DND-41 (cell line): ENCODE data around the gene CYP4V2.

Experiments
- ATAC-seq: fragments of 200-7000 bp; cut with Tn5 transposase; 3 replicates; pipeline ENCODE4 v1.9.1; 2021; ENCODE audit warnings: low read depth; ENCODE audit not compliant: insufficient read depth
- DNase-seq: peaks from one replicate; pipeline ENCODE4 v3.0.0-alpha.2; 2020
- H2AFZ ChIP-seq: 2 replicates; pipeline ENCODE4 v1.6.0; 2012; ENCODE audit warnings: low read depth, low read length
- H3K27ac ChIP-seq: 2 replicates; pipeline ENCODE4 v1.5.1; 2012; ENCODE audit warnings: low read length, inconsistent platforms
- H3K27me3 ChIP-seq: fragments of 200-600 bp; sonication (generic); 2 replicates; pipeline ENCODE4 v1.6.0; 2012; ENCODE audit warnings: low read length, mild to moderate bottlenecking, inconsistent platforms; ENCODE audit not compliant: insufficient read depth, poor library complexity
- H3K36me3 ChIP-seq: 2 replicates; pipeline ENCODE4 v1.5.1; 2012; ENCODE audit warnings: low read length, inconsistent platforms; ENCODE audit not compliant: insufficient read depth
- H3K4me1 ChIP-seq: 2 replicates; pipeline ENCODE4 v1.5.1; 2012; ENCODE audit warnings: mild to moderate bottlenecking, low read length; ENCODE audit not compliant: insufficient read depth
- H3K4me2 ChIP-seq: 2 replicates; pipeline ENCODE4 v1.6.0; 2012; ENCODE audit warnings: mild to moderate bottlenecking, moderate library complexity, low read length, inconsistent platforms; ENCODE audit not compliant: insufficient read depth
- H3K4me3 ChIP-seq, 2 experiments: fragments of 200-600 bp in 1 of 2; shearing (Covaris generic) in 1 of 2; 2 replicates each; pipeline ENCODE4 v1.5.1; 2012 to 2016; ENCODE audit warnings: inconsistent platforms in 2 of 2, low read length in 2 of 2, mild to moderate bottlenecking in 2 of 2, low read depth in 1 of 2, moderate library complexity in 1 of 2
- H3K79me2 ChIP-seq: 2 replicates; pipeline ENCODE4 v1.6.0; 2012; ENCODE audit warnings: low read length, inconsistent platforms; ENCODE audit not compliant: insufficient read depth
- H3K9ac ChIP-seq: 2 replicates; pipeline ENCODE4 v1.6.0; 2012; ENCODE audit warnings: low read depth, mild to moderate bottlenecking, inconsistent platforms, low read length, moderate library complexity
- H3K9me3 ChIP-seq: 2 replicates; pipeline ENCODE4 v1.5.1; 2012; ENCODE audit warnings: low read length, moderate library complexity, mild to moderate bottlenecking, inconsistent platforms; ENCODE audit not compliant: insufficient read depth, severe bottlenecking
- H4K20me1 ChIP-seq: 2 replicates; pipeline ENCODE4 v1.6.0; 2012; ENCODE audit warnings: low read length; ENCODE audit not compliant: insufficient read depth
- CTCF ChIP-seq: IDR thresholded peaks from 2 replicates; pipeline ENCODE4 v1.5.1; 2012; ENCODE audit warnings: borderline replicate concordance, low read length, moderate library complexity, mild to moderate bottlenecking; ENCODE audit not compliant: poor library complexity, severe bottlenecking; ENCODE audit errors: extremely low read depth
- EZH2 ChIP-seq: IDR thresholded peaks from 3 replicates; pipeline ENCODE4 v1.6.1; 2012; ENCODE audit warnings: borderline replicate concordance, low read depth, mild to moderate bottlenecking, moderate library complexity, low read length, inconsistent platforms; ENCODE audit not compliant: severe bottlenecking

CYP4V2 gene

GRCh38 chr4:186170966-186171365, 20.4 kb upstream of the CYP4V2 start:
- H3K9me3 ChIP-seq = no peaks in the 10 kb centered on the region
- H3K36me3 ChIP-seq = no peaks in the 10 kb centered on the region
- no peak for ATAC-seq
- no peaks in the 10 kb centered on the region for H3K79me2 ChIP-seq
- H3K4me1 ChIP-seq = no peaks in the 10 kb centered on the region
- H3K4me2 ChIP-seq = no peak overlapping the region
- DNase-seq = no peak
- H3K27ac ChIP-seq = no peak overlapping the region
- no peak overlapping the region for H3K4me3 ChIP-seq
- no peaks in the 10 kb centered on the region for H3K27me3 ChIP-seq
- no peak overlapping the region for H3K9ac ChIP-seq
- TF ChIP-seq CTCF = no peak
- no peak for TF ChIP-seq EZH2
- no peaks in the 10 kb centered on the region for H4K20me1 ChIP-seq
- no peak overlapping the region for H2AFZ ChIP-seq

GRCh38 chr4:186172546-186172945, 18.8 kb upstream of the CYP4V2 start:
- Histone ChIP-seq H3K4me1 (no peaks in the 10 kb centered on the region), H3K4me3 (no peak overlapping the region), H3K36me3 (no peaks in the 10 kb centered on the region), H3K4me2 (no peak overlapping the region), H3K27ac (no peak overlapping the region), H2AFZ (no peak overlapping the region), H3K79me2 (no peaks in the 10 kb centered on the region), H3K9ac (no peak overlapping the region), H3K9me3 (no peaks in the 10 kb centered on the region), H3K27me3 (no peaks in the 10 kb centered on the region), H4K20me1 (no peaks in the 10 kb centered on the region)
- DNase-seq (no peak), ATAC-seq (no peak)
- TF ChIP-seq CTCF (no peak), EZH2 (no peak)

DNA sequence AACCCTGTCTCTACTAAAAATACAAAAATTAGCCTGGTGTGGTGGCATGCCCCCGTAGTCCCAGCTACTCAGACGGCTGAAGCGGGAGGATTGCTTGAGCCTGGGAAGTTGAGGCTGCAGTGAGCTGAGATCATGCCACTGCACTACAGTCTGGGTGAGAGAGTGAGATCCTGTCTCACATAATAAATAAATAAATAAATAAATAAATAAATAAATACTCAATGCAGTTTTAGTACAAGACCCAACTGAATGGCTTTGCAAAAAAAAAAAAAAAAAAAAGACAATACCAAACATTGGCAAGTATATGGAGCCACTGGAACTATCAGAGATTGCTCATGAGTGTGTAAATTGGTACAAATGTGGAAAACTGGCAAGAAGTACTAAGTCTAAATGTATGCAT, 3.3 kb upstream of the CYP4V2 start:
- peaks cover 26% of the 10 kb centered on the region for H3K4me1 ChIP-seq
- H3K9me3 ChIP-seq = no peaks in the 10 kb centered on the region
- no peak overlapping the region for H3K27ac ChIP-seq
- peaks cover 33% of the 10 kb centered on the region for H3K79me2 ChIP-seq
- no peak overlapping the region for H3K4me2 ChIP-seq
- H3K36me3 ChIP-seq = peaks cover 4% of the 10 kb centered on the region; the same call in 1 of the 2 replicates
- no peak for DNase-seq
- ATAC-seq = no peak
- no peaks in the 10 kb centered on the region for H4K20me1 ChIP-seq
- no peak overlapping the region for H3K4me3 ChIP-seq
- H3K27me3 ChIP-seq = no peaks in the 10 kb centered on the region
- H3K9ac ChIP-seq = no peak overlapping the region
- no peak overlapping the region for H2AFZ ChIP-seq
- no peak for TF ChIP-seq EZH2
- no peak for TF ChIP-seq CTCF

- H3K9me3 ChIP-seq = no peaks in the 10 kb centered on the region
- peak overlapping the region; percentile 99 for H3K9ac ChIP-seq
- peak overlapping the region; percentile 98 for H3K27ac ChIP-seq
- DNase-seq (no peak), ATAC-seq (no peak)
- TF ChIP-seq CTCF (no peak), EZH2 (no peak)
- H3K4me3 ChIP-seq = peak overlapping the region; percentile 88 to 97; a peak in 3 of 4 replicates
- peak overlapping the region; percentile 84 for H3K4me2 ChIP-seq
- peaks cover 10% of the 10 kb centered on the region; the same call in 1 of the 2 replicates for H3K36me3 ChIP-seq
- peak overlapping the region; percentile 94 for H2AFZ ChIP-seq
- no peaks in the 10 kb centered on the region for H3K27me3 ChIP-seq
- H3K79me2 ChIP-seq = peaks cover 42% of the 10 kb centered on the region
- peaks cover 34% of the 10 kb centered on the region for H3K4me1 ChIP-seq
- no peaks in the 10 kb centered on the region for H4K20me1 ChIP-seq
Observed at GRCh38 chr4:186189656-186190055, 1.7 kb upstream of the CYP4V2 start.
